H1 (cell line): ENCODE data around the gene GAB2. TPM values are rescaled to one million over a fixed set of nuclear protein-coding genes. Genes with fewer than 3 reads are reported as not detected.

ENCODE experiments used
- TBP ChIP-seq: IDR thresholded peaks from 2 replicates; pipeline ENCODE4 v1.6.1; 2011; ENCODE audit warnings: low read depth, low read length, improper control_type of control experiment
- polyA plus RNA-seq, 7 experiments: library from polyadenylated mRNA; depleted of rRNA in 3 of 7; stranded (reverse) in 5 of 7; unstranded in 2 of 7; fragments of >200 nt in 5 of 7; fragments of 200-250 nt in 2 of 7; gene quantifications; 1 replicate in 5 of 7; 2 replicates in 1 of 7; 4 replicates in 1 of 7; pipeline versions ENCODE4 v1.2.1 to v1.2.3, GENCODE V29; 2011 to 2013; ENCODE audit warnings: missing spikeins in 2 of 7, mixed read lengths in 2 of 7
- total RNA-seq: library from RNA; stranded (reverse); fragmentation: NEBNext Ultra II Directional; extraction: Animal tissue kit (Norgen Biotek cat#: 25700); gene quantifications from 2 replicates; pipeline ENCODE4 v1.2.1, GENCODE V29; 2021

The GAB2 gene
- total and polyA plus RNA-seq, 2 of the 8 experiments (the other 6 are each of a cell fraction or from before 2014, with no cell fraction given): 6.3 to 14.0 TPM

DNA sequence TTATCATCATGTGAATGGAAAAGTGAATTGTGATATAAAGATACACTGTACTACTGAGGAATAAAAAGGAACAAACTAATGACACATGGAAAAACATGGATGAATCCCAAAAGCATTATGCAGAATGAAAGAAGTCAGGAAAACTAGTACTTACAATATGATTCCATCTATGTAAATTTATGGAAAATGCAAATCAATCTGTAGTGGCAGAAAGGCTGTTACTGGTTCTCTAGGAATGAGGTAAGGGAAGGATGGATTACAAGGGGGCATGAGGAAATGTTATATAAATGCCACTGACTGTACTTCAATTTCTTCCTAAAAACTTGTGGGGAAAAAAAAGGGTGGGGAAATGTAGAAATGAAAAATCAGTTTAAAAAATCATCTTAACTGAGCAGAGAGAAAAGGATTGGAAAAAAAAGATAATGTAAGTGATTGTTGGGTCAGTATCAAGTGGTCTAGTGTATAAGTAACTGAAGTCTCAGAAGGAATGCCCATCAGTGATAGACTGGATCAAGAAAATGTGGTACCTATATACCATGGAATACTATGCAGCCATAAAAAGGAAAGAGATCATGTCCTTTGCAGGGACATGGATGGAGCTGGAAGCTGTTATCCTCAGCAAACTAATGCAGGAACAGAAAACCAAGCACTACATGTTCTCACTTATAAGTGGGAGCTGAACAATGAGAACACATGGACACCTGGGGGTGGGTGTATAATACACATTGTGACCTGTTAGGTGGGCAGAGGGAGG lies 180.2 kb downstream of the GAB2 start (continued):
- no peak for TF ChIP-seq TBP
